ENCODE data around the gene SULF2. TPM values are rescaled to one million over a fixed set of nuclear protein-coding genes. Genes with fewer than 3 reads are reported as not detected.

Gene SULF2
- total and polyA plus RNA-seq, 2 of the 13 experiments (the other 11 are each of a cell fraction or from before 2014, with no cell fraction given): 7.2 to 50.9 TPM

DNA sequence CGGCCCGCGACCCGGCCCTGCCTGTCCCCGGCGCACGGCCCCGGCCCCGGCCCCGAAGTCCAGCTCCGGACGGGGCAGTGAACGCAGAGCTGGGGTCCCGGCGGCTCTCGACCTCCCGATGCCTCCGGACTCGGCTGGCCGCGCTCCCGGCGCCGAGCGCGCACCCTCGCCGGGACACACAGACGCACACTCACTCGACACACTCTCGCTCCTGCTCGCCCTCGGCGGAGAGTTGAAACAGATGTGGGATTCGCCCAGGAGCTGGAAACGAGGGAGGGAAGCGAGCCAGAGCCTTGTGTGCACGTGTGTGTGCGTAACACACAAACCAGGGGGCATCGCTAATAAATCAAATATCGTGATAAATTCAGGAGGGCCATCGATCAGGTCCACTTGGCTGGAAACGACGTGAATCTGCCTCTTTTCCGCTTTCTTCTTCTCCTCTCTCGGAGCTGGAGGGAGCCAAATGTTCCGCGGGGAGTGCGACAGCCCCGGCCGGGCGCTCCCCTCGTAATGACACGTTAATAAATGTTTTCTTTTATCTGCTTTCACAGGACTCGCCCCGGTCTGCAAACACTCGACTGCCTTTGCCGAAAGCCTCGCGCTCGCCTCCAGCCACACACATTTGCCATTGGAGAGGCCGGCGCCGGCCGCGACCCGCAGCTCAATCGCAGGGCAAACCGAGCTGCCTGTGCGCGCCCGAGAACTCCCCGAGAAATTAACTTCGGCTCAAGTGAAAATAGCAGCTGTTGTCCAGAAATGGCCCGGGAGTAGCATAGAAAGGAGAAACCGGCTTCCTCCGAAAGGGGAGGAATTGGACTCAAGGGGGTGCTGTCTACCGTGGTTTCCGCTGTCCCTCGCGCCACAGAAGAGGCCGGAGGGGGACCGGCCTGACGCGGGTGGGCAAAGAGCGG lies 828 bp upstream of the SULF2 start (continued):
- TF ChIP-seq CBFB (CRISPR knock-in tag; IDR thresholded peaks at IDR 0.05) (peak; percentile 37; the same call in 1 of the 2 replicates), NRL (CRISPR knock-in tag; IDR thresholded peaks at IDR 0.05; ENCODE audit: borderline replicate concordance) (peak; percentile 22; the same call in 1 of the 2 replicates), ZNF431 (CRISPR knock-in tag; IDR thresholded peaks at IDR 0.05; ENCODE audit: borderline replicate concordance, low read depth) (no peak), PRPF4 (IDR thresholded peaks at IDR 0.05; ENCODE audit: low read depth, low read length, poor library complexity, severe bottlenecking) (no peak), HNRNPL (IDR thresholded peaks at IDR 0.05; ENCODE audit: low read depth, low read length) (0 out of 2 replicates have a peak, but pooled peaks have one; percentile 70), ZNF296 (CRISPR knock-in tag; conservative IDR thresholded peaks at IDR 0.05) (no peak), ZNF530 (CRISPR knock-in tag; IDR thresholded peaks at IDR 0.05; ENCODE audit: low read depth) (no peak), ZNF44 (CRISPR knock-in tag; IDR thresholded peaks at IDR 0.05) (no peak), ZMYM4 (CRISPR knock-in tag; IDR thresholded peaks at IDR 0.05) (no peak; the same call in 1 of the 2 replicates), ERF (CRISPR knock-in tag; IDR thresholded peaks at IDR 0.05) (0 out of 2 replicates have a peak, but pooled peaks have one; percentile 19), ZNF746 (CRISPR knock-in tag; IDR thresholded peaks at IDR 0.05) (no peak), FOXA1 (IDR thresholded peaks at IDR 0.05) (no peak), FOXA1 (CRISPR knock-in tag; IDR thresholded peaks at IDR 0.05) (0 out of 2 replicates have a peak, but pooled peaks have one; percentile 17), REL (CRISPR knock-in tag; conservative IDR thresholded peaks at IDR 0.05) (0 out of 2 replicates have a peak, but pooled peaks have one; percentile 35), ARNT (IDR thresholded peaks at IDR 0.05) (no peak), PHF21A (CRISPR knock-in tag; IDR thresholded peaks at IDR 0.05) (peak; percentile 63; the same call in 1 of the 2 replicates), ZSCAN25 (CRISPR knock-in tag; IDR thresholded peaks at IDR 0.05) (peak; percentile 43; the same call in 1 of the 2 replicates), ZNF441 (CRISPR knock-in tag; IDR thresholded peaks at IDR 0.05; ENCODE audit: borderline replicate concordance) (no peak), MAF1 (CRISPR knock-in tag; IDR thresholded peaks at IDR 0.05; ENCODE audit: borderline replicate concordance) (0 out of 2 replicates have a peak, but pooled peaks have one; percentile 16)
- TF ChIP-seq, protein P1, sequence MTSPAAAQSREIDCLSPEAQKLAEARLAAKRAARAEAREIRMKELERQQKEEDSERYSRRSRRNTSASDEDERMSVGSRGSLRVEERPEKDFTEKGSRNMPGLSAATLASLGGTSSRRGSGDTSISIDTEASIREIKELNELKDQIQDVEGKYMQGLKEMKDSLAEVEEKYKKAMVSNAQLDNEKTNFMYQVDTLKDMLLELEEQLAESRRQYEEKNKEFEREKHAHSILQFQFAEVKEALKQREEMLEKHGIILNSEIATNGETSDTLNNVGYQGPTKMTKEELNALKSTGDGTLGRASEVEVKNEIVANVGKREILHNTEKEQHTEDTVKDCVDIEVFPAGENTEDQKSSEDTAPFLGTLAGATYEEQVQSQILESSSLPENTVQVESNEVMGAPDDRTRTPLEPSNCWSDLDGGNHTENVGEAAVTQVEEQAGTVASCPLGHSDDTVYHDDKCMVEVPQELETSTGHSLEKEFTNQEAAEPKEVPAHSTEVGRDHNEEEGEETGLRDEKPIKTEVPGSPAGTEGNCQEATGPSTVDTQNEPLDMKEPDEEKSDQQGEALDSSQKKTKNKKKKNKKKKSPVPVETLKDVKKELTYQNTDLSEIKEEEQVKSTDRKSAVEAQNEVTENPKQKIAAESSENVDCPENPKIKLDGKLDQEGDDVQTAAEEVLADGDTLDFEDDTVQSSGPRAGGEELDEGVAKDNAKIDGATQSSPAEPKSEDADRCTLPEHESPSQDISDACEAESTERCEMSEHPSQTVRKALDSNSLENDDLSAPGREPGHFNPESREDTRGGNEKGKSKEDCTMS (CRISPR knock-in tag; conservative IDR thresholded peaks at IDR 0.05): no peak
- TF ChIP-seq, protein P2, sequence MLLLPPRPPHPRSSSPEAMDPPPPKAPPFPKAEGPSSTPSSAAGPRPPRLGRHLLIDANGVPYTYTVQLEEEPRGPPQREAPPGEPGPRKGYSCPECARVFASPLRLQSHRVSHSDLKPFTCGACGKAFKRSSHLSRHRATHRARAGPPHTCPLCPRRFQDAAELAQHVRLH (CRISPR knock-in tag; IDR thresholded peaks at IDR 0.05; ENCODE audit: borderline replicate concordance, low read depth): no peak
- TF ChIP-seq, protein P3, sequence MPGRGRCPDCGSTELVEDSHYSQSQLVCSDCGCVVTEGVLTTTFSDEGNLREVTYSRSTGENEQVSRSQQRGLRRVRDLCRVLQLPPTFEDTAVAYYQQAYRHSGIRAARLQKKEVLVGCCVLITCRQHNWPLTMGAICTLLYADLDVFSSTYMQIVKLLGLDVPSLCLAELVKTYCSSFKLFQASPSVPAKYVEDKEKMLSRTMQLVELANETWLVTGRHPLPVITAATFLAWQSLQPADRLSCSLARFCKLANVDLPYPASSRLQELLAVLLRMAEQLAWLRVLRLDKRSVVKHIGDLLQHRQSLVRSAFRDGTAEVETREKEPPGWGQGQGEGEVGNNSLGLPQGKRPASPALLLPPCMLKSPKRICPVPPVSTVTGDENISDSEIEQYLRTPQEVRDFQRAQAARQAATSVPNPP (CRISPR knock-in tag; IDR thresholded peaks at IDR 0.05): no peak
- TF ChIP-seq, protein P4, sequence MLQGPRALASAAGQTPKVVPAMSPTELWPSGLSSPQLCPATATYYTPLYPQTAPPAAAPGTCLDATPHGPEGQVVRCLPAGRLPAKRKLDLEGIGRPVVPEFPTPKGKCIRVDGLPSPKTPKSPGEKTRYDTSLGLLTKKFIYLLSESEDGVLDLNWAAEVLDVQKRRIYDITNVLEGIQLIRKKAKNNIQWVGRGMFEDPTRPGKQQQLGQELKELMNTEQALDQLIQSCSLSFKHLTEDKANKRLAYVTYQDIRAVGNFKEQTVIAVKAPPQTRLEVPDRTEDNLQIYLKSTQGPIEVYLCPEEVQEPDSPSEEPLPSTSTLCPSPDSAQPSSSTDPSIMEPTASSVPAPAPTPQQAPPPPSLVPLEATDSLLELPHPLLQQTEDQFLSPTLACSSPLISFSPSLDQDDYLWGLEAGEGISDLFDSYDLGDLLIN (CRISPR knock-in tag; IDR thresholded peaks at IDR 0.05; ENCODE audit: borderline replicate concordance): no peak
- TF ChIP-seq, protein P5, sequence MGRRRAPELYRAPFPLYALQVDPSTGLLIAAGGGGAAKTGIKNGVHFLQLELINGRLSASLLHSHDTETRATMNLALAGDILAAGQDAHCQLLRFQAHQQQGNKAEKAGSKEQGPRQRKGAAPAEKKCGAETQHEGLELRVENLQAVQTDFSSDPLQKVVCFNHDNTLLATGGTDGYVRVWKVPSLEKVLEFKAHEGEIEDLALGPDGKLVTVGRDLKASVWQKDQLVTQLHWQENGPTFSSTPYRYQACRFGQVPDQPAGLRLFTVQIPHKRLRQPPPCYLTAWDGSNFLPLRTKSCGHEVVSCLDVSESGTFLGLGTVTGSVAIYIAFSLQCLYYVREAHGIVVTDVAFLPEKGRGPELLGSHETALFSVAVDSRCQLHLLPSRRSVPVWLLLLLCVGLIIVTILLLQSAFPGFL (CRISPR knock-in tag; IDR thresholded peaks at IDR 0.05): no peak

Data from HepG2 (cell line).